OCI-LY1 (cell line): ENCODE results near the gene DSPP.

Experiments used
- H2AFZ ChIP-seq: fragments of 200-600 bp; sonication (generic), shearing (Covaris generic); 2 replicates; pipeline ENCODE4 v1.6.0; 2014; ENCODE audit warnings: antibody characterized with exemption, mild to moderate bottlenecking, low read length
- H3F3A ChIP-seq: fragments of 200-600 bp; sonication (generic), shearing (Covaris generic); 2 replicates; pipeline ENCODE4 v1.6.0; 2014; ENCODE audit warnings: mild to moderate bottlenecking, antibody characterized with exemption, low read length, moderate library complexity; ENCODE audit not compliant: insufficient read depth
- H3K27ac ChIP-seq: fragments of 200-600 bp; sonication (generic); 2 replicates; pipeline ENCODE4 v1.5.1; 2014; ENCODE audit warnings: low read length, mixed run types, mild to moderate bottlenecking, low read depth; ENCODE audit not compliant: poor library complexity, severe bottlenecking
- H3K27me3 ChIP-seq: fragments of 200-600 bp; sonication (generic); 2 replicates; pipeline ENCODE4 v1.6.0; 2014; ENCODE audit warnings: antibody characterized with exemption, mild to moderate bottlenecking, low read length, moderate library complexity; ENCODE audit not compliant: insufficient read depth
- H3K36me3 ChIP-seq: fragments of 200-600 bp; sonication (generic); 2 replicates; pipeline ENCODE4 v1.6.1; 2014; ENCODE audit warnings: mild to moderate bottlenecking, antibody characterized with exemption, low read length, moderate library complexity, mixed read lengths; ENCODE audit not compliant: insufficient read depth
- H3K4me1 ChIP-seq: fragments of 200-600 bp; sonication (generic); 2 replicates; pipeline ENCODE4 v1.5.1; 2014; ENCODE audit warnings: mild to moderate bottlenecking, low read length, moderate library complexity; ENCODE audit not compliant: insufficient read depth, severe bottlenecking
- H3K4me2 ChIP-seq: fragments of 200-600 bp; sonication (generic), shearing (Covaris generic); 2 replicates; pipeline ENCODE4 v1.6.1; 2014; ENCODE audit warnings: low read length
- H3K4me3 ChIP-seq: fragments of 200-600 bp; sonication (generic); 2 replicates; pipeline ENCODE4 v1.5.1; 2014; ENCODE audit warnings: low read length, low read depth, mild to moderate bottlenecking, mixed read lengths; ENCODE audit not compliant: poor library complexity, severe bottlenecking
- H3K79me2 ChIP-seq: fragments of 200-600 bp; shearing (Covaris generic); 2 replicates; pipeline ENCODE4 v1.6.1; 2016; ENCODE audit warnings: mixed run types, low read length, mixed read lengths; ENCODE audit not compliant: insufficient read depth
- H3K9ac ChIP-seq: fragments of 200-600 bp; sonication (generic), shearing (Covaris generic); 2 replicates; pipeline ENCODE4 v1.6.1; 2014; ENCODE audit warnings: mild to moderate bottlenecking, low read length, mixed read lengths
- H3K9me2 ChIP-seq: fragments of 200-600 bp; sonication (generic), shearing (Covaris generic); 2 replicates; pipeline ENCODE4 v1.6.1; 2014; ENCODE audit warnings: low read depth, mild to moderate bottlenecking, low read length, mixed read lengths
- H3K9me3 ChIP-seq: fragments of 200-600 bp; shearing (Covaris generic); 2 replicates; pipeline ENCODE4 v1.6.1; 2014; ENCODE audit warnings: low read length, mixed read lengths
- H4K20me1 ChIP-seq: fragments of 200-600 bp; sonication (generic), shearing (Covaris generic); 2 replicates; pipeline ENCODE4 v1.6.0; 2016; ENCODE audit warnings: mild to moderate bottlenecking, low read length; ENCODE audit not compliant: insufficient read depth
- EZH2 ChIP-seq: fragments of 200-600 bp; sonication (generic), shearing (Covaris generic); IDR thresholded peaks from 2 replicates; pipeline ENCODE4 v1.8.0; 2017; ENCODE audit warnings: borderline replicate concordance, mixed run types, mild to moderate bottlenecking, antibody characterized with exemption, low read length, moderate library complexity, mixed read lengths
- TF ChIP-seq, protein P1 (sequence below): fragments of 200-600 bp; sonication (generic), shearing (Covaris generic); IDR thresholded peaks from 2 replicates; pipeline ENCODE4 v1.5.1; 2017; ENCODE audit warnings: mild to moderate bottlenecking, antibody characterized with exemption, low read length, moderate library complexity, mixed read lengths

Gene DSPP

DNA sequence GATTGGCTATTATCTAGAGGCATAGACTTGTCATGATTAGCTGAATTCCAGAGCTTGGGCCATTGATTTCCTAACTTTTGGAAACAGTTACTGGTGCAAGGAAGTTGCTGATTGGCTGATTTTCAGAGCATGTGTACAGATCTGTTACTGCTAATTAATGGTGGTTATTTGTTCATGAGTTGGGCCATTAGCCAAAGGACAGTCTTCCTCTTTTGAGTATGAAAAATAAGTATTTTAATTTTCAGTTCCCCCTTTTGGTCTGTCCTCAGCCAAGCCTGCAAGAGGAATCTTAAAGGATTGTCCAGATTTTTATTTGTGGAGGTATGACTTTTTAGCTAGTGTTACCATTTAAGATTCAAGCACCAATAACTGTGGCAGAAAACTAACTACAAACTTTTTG is 7.0 kb upstream of the DSPP start:
- Histone ChIP-seq H3K4me2 (no peak overlapping the region), H3K4me1 (no peaks in the 10 kb centered on the region), H3K9me2 (no peaks in the 10 kb centered on the region), H3K9me3 (no peaks in the 10 kb centered on the region), H3K9ac (no peak overlapping the region), H3K79me2 (no peaks in the 10 kb centered on the region), H3K4me3 (no peak overlapping the region), H3F3A (no peaks in the 10 kb centered on the region), H2AFZ (no peak overlapping the region), H3K27ac (no peak overlapping the region), H3K36me3 (no peaks in the 10 kb centered on the region), H4K20me1 (no peaks in the 10 kb centered on the region), H3K27me3 (no peaks in the 10 kb centered on the region)
- TF ChIP-seq, protein P1, sequence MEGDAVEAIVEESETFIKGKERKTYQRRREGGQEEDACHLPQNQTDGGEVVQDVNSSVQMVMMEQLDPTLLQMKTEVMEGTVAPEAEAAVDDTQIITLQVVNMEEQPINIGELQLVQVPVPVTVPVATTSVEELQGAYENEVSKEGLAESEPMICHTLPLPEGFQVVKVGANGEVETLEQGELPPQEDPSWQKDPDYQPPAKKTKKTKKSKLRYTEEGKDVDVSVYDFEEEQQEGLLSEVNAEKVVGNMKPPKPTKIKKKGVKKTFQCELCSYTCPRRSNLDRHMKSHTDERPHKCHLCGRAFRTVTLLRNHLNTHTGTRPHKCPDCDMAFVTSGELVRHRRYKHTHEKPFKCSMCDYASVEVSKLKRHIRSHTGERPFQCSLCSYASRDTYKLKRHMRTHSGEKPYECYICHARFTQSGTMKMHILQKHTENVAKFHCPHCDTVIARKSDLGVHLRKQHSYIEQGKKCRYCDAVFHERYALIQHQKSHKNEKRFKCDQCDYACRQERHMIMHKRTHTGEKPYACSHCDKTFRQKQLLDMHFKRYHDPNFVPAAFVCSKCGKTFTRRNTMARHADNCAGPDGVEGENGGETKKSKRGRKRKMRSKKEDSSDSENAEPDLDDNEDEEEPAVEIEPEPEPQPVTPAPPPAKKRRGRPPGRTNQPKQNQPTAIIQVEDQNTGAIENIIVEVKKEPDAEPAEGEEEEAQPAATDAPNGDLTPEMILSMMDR: no peak
- TF ChIP-seq EZH2: no peak

DNA sequence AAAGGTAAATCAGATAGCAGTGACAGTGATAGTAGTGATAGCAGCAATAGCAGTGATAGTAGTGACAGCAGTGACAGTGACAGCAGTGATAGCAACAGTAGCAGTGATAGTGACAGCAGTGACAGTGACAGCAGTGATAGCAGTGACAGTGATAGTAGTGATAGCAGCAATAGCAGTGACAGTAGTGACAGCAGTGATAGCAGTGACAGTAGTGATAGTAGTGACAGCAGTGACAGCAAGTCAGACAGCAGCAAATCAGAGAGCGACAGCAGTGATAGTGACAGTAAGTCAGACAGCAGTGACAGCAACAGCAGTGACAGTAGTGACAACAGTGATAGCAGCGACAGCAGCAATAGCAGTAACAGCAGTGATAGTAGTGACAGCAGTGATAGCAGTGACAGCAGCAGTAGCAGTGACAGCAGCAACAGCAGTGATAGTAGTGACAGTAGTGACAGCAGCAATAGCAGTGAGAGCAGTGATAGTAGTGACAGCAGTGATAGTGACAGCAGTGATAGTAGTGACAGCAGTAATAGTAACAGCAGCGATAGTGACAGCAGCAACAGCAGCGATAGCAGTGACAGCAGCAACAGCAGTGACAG is 6.1 kb downstream of the DSPP start:
- no peak overlapping the region for H2AFZ ChIP-seq
- no peaks in the 10 kb centered on the region for H3K4me1 ChIP-seq
- H3K27me3 ChIP-seq: no peaks in the 10 kb centered on the region

DNA sequence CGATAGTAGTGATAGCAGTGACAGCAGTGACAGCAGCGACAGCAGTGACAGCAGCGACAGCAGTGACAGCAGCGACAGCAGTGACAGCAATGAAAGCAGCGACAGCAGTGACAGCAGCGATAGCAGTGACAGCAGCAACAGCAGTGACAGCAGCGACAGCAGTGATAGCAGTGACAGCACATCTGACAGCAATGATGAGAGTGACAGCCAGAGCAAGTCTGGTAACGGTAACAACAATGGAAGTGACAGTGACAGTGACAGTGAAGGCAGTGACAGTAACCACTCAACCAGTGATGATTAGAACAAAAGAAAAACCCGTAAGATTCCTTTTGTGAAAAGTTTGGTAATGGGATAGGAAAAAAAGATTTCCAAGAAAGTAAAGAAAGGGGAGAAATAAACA is 7.9 kb downstream of the DSPP start:
- H3K27me3 ChIP-seq: no peaks in the 10 kb centered on the region
- H3K79me2 ChIP-seq: no peaks in the 10 kb centered on the region
- H3K4me3 ChIP-seq: no peak overlapping the region
- no peaks in the 10 kb centered on the region for H3K9me3 ChIP-seq
- no peak overlapping the region for H3K27ac ChIP-seq
- no peaks in the 10 kb centered on the region for H3K9me2 ChIP-seq
- no peak overlapping the region for H3K4me2 ChIP-seq
- H2AFZ ChIP-seq: no peak overlapping the region
- H3K36me3 ChIP-seq: no peaks in the 10 kb centered on the region
- H4K20me1 ChIP-seq: no peaks in the 10 kb centered on the region
- no peak overlapping the region for H3K9ac ChIP-seq
- no peaks in the 10 kb centered on the region for H3F3A ChIP-seq
- H3K4me1 ChIP-seq: no peaks in the 10 kb centered on the region
- no peak for TF ChIP-seq EZH2
- TF ChIP-seq, protein P1: no peak

More for the DNA sequence above, 6.1 kb downstream of the DSPP start:
- TF ChIP-seq, protein P1: no peak
- no peak for TF ChIP-seq EZH2
- H3K9me3 ChIP-seq: no peaks in the 10 kb centered on the region
- no peaks in the 10 kb centered on the region for H4K20me1 ChIP-seq
- H3K4me2 ChIP-seq: no peak overlapping the region
- H3K9me2 ChIP-seq: no peaks in the 10 kb centered on the region
- no peak overlapping the region for H3K4me3 ChIP-seq
- H3K79me2 ChIP-seq: no peaks in the 10 kb centered on the region
- H3K36me3 ChIP-seq: no peaks in the 10 kb centered on the region
- no peak overlapping the region for H3K9ac ChIP-seq
- no peak overlapping the region for H3K27ac ChIP-seq
- H3F3A ChIP-seq: no peaks in the 10 kb centered on the region
